ENCODE results near the gene EPHB3.

DNA sequence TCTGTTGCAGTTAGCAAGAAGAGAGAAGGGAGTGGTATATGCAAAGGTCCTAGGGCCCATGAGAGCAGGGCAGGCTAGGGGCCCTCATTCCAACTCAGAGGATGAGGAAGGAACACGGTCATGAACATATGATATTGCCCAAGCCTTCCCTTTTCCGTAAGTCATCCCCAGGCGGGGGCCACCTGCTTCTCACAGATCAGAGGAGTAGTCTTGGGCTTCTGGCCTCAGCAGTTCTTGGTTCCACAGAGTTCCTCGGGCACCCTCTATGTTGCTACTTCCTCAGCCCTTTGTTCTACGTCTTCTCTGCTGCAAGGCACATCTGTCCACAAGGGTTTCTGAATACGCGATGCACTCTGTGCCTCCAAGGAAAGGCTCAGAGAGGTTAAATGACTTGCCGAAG lies 25.3 kb downstream of the EPHB3 start:
- TF ChIP-seq, protein P1, sequence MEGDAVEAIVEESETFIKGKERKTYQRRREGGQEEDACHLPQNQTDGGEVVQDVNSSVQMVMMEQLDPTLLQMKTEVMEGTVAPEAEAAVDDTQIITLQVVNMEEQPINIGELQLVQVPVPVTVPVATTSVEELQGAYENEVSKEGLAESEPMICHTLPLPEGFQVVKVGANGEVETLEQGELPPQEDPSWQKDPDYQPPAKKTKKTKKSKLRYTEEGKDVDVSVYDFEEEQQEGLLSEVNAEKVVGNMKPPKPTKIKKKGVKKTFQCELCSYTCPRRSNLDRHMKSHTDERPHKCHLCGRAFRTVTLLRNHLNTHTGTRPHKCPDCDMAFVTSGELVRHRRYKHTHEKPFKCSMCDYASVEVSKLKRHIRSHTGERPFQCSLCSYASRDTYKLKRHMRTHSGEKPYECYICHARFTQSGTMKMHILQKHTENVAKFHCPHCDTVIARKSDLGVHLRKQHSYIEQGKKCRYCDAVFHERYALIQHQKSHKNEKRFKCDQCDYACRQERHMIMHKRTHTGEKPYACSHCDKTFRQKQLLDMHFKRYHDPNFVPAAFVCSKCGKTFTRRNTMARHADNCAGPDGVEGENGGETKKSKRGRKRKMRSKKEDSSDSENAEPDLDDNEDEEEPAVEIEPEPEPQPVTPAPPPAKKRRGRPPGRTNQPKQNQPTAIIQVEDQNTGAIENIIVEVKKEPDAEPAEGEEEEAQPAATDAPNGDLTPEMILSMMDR (IDR thresholded peaks at IDR 0.05) = no peak
- no peak for TF ChIP-seq POLR2A (IDR thresholded peaks at IDR 0.05)
